Bronchial epithelial cell (primary cell): ENCODE measurements around the gene MED12L. TPM values are rescaled to one million over a fixed set of nuclear protein-coding genes. Genes with fewer than 3 reads are reported as not detected.

ENCODE experiments used
- DNase-seq: peaks from one replicate; pipeline ENCODE4 v3.0.0-alpha.2; 2010; ENCODE audit warnings: low read depth
- FAIRE-seq: peaks from 2 replicates; lab custom pipeline; 2011; peaks lifted over from hg19 to GRCh38; lab: Jason Lieb, UNC
- H3K27me3 ChIP-seq: 2 replicates; pipeline ENCODE4 v1.5.1; 2011; ENCODE audit warnings: low read length; ENCODE audit not compliant: control insufficient read depth, insufficient read depth
- H3K36me3 ChIP-seq: 2 replicates; pipeline ENCODE4 v1.5.1; 2011; ENCODE audit warnings: low read length; ENCODE audit not compliant: control insufficient read depth, insufficient read depth
- H3K4me3 ChIP-seq: 2 replicates; pipeline ENCODE4 v1.5.1; 2011; ENCODE audit warnings: mild to moderate bottlenecking, low read depth, low read length, control low read depth
- CTCF ChIP-seq: IDR thresholded peaks from 2 replicates; pipeline ENCODE4 v1.5.1; 2011; ENCODE audit warnings: mild to moderate bottlenecking, moderate library complexity, low read length, control low read depth, inconsistent platforms; ENCODE audit not compliant: insufficient read depth, severe bottlenecking
- total RNA-seq: library from RNA; depleted of rRNA; stranded (reverse); fragments of >200 nt; gene quantifications from 2 replicates; pipeline ENCODE4 v1.2.1, GENCODE V29; 2014

The MED12L gene
- total RNA-seq, 1 donor from 2014 or later, result 0.26 TPM

DNA sequence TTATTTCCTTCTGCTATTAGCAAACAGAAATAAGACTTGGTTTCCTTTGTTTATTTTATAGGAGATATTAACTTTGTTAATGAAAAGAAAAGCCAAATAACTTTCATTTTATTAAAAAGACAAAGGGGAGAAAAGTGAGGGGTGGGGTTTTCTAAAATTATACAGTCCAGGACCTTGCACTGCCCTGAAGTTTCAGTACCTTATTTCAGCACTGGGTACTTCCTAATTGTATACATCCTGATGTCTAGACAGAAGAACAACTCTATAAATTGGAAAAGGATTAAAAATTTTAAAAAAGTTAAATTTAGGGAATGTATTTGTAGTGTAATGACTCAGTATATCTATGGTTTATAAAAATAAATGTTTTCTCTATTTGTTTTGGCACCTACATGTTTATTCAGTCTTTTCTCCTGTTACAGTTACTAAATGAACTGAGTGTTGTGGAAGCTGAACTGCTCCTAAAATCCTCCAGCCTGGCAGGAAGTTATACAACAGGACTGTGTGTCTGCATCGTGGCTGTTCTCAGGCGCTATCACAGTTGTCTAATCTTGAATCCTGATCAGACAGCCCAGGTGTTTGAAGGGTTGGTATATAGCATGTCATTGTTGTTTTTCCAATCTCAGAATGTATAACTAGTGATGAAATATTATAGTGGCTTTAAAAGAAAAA is 271.5 kb downstream of the MED12L start:
- no peak for FAIRE-seq
- Histone ChIP-seq H3K4me3 (no peak overlapping the region), H3K36me3 (no peaks in the 10 kb centered on the region), H3K27me3 (no peaks in the 10 kb centered on the region)
- peak; percentile 17 for DNase-seq
- no peak for TF ChIP-seq CTCF

- Histone ChIP-seq H3K27me3 (no peaks in the 10 kb centered on the region), H3K36me3 (no peaks in the 10 kb centered on the region), H3K4me3 (no peak overlapping the region)
- TF ChIP-seq CTCF, result no peak
- FAIRE-seq (no peak), DNase-seq (no peak)
These were observed 272.0 kb downstream of the MED12L start for GRCh38 chr3:151357463-151357850.

DNA sequence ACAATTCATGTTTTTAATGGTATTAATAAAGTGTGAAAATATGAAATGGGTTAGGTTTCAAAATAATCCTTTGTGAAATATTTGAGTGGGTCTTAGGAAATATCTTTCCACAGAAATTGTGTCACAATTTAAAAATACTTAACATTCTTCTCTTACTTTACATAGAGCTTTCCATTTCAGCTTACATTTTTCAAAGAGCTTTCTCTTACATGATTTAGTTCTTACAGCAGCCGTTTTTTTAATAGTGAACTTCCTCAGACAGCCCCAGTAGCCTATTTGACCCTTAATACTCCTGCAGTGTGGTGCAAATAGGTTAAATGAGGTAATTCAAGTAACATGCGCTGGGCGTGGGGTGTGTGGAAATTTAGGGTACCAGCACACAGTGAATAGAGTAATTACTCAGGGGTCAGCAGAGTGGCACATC is 277.3 kb downstream of the MED12L start:
- no peaks in the 10 kb centered on the region for H3K27me3 ChIP-seq
- H3K4me3 ChIP-seq, result no peak overlapping the region
- DNase-seq (no peak), FAIRE-seq (no peak)
- TF ChIP-seq CTCF, result no peak
- H3K36me3 ChIP-seq, result no peaks in the 10 kb centered on the region

DNA sequence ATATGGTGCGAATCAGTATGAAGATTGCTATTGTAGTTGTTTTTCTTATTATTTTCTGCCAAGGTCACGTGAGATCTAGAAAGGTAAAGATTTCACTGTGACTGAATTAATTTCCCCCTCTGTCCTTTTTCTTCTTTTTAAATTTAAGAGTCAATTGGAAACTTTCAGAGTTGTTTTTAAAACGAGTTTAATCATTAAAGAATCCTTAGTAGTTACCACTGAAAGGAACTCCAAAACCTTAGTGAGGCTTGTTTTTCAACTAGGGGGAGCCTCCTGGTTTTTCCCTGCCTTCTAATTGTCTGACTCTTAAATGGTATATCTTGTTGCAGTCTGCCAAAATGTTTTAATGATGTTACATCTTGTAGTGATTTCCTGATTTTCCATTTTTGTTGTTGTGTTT is 281.5 kb downstream of the MED12L start:
- Histone ChIP-seq H3K4me3 (no peak overlapping the region), H3K36me3 (no peaks in the 10 kb centered on the region), H3K27me3 (no peaks in the 10 kb centered on the region)
- TF ChIP-seq CTCF, result no peak
- FAIRE-seq, result no peak
- no peak for DNase-seq

DNA sequence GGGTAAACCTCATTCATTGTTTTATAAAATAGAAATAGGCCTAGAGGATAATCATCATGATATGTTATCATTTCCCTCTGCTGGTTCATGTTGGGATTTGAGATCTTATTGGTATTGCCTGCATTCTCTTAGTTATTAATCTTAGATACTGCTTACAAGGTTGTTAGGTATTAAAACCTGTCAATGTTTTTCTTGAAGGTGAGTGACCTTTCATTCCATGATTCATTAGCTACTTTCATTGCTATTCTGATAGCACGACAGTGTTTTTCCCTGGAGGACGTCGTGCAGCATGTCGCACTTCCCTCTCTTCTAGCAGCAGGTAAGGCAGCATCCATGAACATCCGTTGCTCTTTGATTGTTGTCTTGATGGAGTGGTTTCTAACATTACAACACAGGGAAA is 282.0 kb downstream of the MED12L start:
- no peaks in the 10 kb centered on the region for H3K36me3 ChIP-seq
- no peak for FAIRE-seq
- H3K4me3 ChIP-seq, result no peak overlapping the region
- DNase-seq, result no peak
- H3K27me3 ChIP-seq, result no peaks in the 10 kb centered on the region
- TF ChIP-seq CTCF, result no peak

GRCh38 chr3:151371526-151371925 is 286.1 kb downstream of the MED12L start:
- Histone ChIP-seq H3K36me3 (no peaks in the 10 kb centered on the region), H3K4me3 (no peak overlapping the region), H3K27me3 (no peaks in the 10 kb centered on the region)
- TF ChIP-seq CTCF, result no peak
- FAIRE-seq, result no peak
- DNase-seq, result no peak
